Pulmonary artery endothelial cell (primary cell): ENCODE data around the gene SLC44A2. TPM values are rescaled to one million over a fixed set of nuclear protein-coding genes. Genes with fewer than 3 reads are reported as not detected.

Source experiments
- DNase-seq: peaks from one replicate; pipeline ENCODE4 v3.0.0-alpha.2; 2011; ENCODE audit warnings: low read depth, low spot score
- total RNA-seq: library from RNA; depleted of rRNA; stranded (reverse); fragments of >200 nt; gene quantifications from 2 replicates; pipeline ENCODE4 v1.2.3, GENCODE V29; 2014

SLC44A2 gene
- total RNA-seq, 1 donor from 2014 or later = 27.3 TPM

DNA sequence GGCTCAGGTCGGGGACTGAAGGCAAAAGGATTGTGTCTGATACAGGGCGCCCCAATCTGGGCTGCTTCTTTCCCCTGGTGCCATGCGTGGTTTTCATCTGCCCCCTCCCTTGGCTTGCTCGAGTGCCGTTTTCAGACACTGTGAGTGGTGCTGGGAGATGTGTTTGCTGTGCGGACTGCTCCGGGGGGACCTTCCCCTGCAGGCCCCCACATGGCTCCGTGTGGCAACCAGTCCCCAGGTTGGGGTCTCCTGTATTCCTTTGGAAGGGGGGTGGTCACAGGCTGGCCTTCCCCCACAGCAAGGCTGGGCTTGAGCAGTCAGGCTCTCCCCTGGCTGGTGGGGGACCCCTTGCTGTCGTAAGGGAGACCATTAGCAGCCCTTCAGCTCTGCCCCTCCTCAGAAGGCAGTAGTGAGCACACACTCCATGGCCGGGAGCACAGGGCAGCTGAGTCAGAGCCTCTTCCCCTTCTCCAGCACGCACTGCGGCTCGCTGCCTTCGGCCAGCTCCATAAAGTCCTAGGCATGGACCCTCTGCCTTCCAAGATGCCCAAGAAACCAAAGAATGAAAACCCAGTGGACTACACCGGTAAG lies 55.3 kb downstream of the SLC44A2 start:
- DNase-seq = no peak

DNA sequence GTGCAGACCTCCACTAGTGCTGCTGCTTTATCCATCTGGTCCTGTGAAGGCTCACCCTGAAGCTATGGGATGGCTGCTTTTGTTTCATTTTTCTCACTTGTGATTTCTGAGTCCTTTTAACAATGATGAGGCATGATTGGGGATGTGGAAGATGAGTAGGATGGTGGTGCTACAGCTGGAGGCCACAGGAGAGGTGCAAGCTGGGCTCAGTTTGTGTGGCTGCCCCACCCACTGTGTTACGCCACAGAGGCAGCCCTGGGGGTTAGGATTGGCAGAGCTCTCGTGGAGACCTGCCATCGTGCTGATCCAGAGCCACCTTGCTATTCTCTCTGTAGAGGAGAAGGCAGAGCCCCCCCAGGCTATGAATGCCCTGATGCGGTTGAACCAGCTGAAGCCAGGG lies 56.3 kb downstream of the SLC44A2 start:
- DNase-seq = no peak

DNA sequence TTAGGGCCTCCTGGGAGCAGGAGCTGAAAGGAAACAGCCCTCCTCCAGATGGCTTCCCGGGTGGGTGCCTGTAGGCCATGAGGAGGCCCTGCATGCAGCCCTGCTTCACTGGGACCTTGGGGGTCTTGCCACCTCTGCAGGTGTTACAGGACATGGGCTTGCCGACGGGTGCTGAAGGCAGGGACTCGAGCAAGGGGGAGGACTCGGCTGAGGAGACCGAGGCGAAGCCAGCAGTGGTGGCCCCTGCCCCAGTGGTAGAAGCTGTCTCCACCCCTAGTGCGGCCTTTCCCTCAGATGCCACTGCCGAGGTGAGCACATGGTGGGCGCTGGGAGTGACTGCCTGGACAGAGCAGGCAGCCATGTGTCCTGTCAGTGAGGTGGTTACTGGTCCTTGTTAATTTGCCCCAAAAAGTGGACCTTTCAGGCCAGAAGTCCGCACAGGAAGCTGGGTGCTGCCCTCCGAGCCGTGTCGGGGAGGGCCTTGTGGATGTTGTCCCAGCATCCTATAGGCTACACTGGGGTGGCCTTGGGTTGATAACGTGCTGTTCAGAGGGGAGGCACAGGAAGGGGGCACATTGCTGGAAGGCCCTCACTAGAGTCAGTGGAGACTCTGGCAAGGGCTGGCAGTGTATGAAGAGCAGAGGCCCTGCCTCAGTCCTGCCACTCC lies 57.2 kb downstream of the SLC44A2 start:
- no peak for DNase-seq

DNA sequence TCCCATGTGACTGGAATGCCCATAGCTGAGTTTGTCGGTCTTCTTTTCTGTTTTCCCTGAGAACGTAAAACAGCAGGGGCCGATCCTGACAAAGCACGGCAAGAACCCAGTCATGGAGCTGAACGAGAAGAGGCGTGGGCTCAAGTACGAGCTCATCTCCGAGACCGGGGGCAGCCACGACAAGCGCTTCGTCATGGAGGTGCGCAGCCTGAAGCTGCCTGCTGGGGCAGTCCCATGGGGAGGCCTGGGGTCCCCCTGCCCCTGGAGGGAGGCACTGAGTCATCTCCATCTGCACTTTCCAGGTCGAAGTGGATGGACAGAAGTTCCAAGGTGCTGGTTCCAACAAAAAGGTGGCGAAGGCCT lies 57.7 kb downstream of the SLC44A2 start:
- no peak for DNase-seq

DNA sequence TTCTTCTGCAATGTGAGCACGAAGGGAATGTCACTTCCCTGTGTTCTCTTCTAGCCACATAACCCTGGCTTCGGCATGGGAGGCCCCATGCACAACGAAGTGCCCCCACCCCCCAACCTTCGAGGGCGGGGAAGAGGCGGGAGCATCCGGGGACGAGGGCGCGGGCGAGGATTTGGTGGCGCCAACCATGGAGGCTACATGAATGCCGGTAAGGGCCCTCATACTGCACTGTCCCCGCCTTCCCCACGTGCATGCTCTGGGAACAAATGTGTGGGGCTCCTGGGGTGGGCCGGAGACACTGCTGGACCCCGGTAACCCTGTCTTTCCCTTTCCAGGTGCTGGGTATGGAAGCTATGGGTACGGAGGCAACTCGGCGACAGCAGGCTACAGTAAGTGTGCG lies 58.2 kb downstream of the SLC44A2 start:
- no peak for DNase-seq

DNA sequence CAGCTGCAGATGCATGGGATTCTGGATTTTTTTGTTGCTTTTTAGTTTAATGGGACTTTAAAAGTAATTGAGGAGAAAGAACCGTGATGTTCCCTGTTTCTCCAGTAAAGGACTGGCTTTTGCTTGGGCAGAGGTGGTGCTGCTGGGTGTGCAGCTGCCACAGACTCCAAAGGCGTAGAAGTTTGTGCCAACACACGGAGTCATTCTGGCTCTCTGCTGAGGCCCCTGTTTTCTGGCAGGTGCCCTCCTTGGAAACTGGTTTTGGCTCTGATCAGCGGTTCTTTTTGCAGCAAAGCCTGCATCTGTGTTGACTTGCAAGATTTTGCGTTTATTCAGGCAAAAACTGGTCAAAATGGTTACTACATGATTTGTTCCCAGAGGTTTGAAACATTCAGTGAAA lies 59.9 kb downstream of the SLC44A2 start:
- DNase-seq = no peak

DNA sequence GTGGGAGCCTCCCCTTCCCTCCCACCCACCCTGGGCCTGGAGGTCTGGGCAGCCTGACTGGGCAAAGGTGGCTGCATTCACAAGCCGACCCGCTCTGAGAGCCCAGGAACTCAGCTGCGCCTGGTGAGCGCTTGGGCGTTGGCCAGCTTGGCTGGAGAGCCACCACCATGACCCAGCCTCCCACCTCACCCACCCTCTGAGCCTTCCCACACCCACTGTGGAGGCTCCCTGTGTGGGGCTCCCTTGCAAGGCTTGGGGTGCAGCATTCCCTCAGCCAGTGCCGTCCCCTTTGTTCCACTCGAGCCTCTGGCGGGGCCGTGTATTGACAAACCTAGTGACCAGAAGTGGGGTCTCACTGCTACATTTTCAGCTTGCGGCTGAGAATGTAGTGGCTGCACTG lies 60.8 kb downstream of the SLC44A2 start:
- DNase-seq = no peak

DNA sequence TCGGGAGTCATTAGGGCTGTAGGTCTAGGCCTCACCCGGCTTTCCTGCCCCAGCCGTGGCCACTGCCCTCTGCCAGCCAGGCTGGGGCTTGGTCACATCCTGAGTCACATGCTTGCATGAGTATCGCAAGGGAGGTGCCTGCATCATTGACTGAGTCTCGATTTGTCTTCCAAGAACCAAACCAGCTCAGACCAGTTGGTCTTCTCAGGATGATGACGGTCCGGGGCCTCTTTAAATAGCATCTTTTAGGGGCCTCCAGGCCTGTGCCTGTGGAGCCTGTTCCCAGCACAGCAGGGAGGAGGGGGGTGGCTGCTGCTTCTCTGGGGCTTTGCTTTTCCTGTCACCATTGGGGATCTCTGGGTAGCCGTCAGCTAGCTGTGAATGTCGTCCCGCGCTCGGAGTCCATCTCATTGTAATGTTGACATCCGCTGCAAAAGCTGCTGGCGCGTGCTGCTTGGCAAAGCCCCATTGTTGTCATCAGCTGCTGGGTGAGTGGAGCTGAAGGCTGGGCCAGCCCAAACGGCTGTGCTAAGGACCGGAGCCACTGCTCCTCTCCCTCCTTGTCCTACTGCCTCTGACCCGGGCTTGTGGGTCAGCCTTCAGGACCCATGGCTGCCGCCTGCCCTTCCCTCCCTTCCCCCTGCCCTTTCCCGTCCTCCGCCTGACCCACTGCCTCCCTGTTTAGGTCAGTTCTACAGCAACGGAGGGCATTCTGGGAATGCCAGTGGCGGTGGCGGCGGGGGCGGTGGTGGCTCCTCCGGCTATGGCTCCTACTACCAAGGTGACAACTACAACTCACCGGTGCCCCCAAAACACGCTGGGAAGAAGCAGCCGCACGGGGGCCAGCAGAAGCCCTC lies 61.5 kb downstream of the SLC44A2 start:
- DNase-seq = no peak

DNA sequence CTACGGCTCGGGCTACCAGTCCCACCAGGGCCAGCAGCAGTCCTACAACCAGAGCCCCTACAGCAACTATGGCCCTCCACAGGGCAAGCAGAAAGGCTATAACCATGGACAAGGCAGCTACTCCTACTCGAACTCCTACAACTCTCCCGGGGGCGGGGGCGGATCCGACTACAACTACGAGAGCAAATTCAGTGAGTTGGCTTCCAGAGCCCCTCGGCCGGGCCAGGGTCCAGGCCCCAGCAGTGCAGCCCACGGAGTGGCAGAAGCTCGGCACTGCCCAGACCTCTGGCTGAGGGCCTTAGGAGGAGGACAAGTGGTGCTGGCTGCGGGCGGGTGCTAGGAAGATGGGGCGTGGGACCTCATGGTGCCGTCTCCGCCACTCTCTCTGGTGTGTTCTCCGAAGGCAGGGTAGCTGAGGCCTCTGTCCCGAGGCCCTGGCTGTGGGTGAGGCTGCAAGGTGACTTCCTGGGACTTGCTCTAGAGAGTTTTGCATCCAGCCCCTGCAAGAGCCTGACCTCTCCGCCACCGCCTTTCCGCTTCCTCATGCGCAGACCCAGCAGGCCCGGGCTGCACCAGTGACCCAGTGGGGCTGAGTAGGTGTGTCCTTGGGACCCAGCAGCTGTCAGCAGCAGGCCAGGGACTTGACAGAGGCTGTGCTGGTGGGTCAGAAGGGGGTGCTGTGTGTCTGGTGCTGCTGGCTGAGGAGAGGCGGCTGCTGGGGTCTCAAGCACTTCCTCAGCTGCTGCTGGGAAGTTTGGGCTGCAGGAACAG lies 62.4 kb downstream of the SLC44A2 start:
- no peak for DNase-seq

DNA sequence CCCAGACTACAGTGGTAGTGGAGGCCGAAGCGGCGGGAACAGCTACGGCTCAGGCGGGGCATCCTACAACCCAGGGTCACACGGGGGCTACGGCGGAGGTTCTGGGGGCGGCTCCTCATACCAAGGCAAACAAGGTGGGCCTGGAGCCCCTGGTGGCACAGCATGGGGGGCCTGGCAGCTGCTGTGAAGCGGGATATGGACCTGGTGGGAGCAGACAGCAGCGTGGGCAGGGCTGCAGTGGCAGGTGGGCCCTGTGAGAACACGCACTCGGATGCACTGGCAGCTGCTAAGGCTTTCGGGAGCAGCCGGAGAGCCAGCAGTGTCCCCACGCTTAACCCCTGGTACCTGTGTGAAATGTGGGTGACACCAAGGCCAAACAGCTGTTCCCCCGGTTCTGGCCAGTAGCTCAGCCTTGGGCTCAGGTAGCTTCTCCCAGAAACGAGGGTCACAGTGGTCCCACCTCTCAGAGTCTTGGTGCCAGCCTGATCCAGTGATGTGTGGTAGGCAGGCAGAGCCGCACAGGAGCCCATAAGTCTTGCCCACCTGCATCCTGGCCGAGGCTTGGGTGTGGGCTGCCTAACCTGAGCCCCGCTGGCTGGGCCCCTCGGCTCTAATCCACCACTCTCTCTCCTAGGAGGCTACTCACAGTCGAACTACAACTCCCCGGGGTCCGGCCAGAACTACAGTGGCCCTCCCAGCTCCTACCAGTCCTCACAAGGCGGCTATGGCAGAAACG lies 63.4 kb downstream of the SLC44A2 start:
- DNase-seq = no peak

DNA sequence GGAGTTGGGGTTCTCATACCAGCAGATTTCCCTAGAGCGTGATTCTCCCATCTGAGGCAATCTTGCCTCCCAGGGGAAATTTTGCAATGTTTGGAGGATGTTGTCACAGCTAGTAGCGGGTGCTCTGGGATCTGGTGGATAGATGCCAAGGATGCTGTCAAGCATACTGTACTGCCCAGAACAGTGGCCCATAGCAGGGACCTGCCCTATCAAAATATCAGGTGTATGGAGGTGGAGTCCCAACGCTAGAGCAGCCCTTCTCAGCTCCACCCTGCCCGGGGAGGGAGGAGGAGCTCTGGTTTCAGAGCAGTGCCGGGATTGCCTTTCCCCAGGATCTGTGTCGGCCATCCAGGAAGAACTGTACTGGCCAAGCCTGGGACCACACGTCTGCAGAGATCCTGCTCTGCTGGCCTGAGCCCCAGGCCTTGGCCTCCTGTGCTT lies 65.0 kb downstream of the SLC44A2 start:
- DNase-seq = no peak

DNA sequence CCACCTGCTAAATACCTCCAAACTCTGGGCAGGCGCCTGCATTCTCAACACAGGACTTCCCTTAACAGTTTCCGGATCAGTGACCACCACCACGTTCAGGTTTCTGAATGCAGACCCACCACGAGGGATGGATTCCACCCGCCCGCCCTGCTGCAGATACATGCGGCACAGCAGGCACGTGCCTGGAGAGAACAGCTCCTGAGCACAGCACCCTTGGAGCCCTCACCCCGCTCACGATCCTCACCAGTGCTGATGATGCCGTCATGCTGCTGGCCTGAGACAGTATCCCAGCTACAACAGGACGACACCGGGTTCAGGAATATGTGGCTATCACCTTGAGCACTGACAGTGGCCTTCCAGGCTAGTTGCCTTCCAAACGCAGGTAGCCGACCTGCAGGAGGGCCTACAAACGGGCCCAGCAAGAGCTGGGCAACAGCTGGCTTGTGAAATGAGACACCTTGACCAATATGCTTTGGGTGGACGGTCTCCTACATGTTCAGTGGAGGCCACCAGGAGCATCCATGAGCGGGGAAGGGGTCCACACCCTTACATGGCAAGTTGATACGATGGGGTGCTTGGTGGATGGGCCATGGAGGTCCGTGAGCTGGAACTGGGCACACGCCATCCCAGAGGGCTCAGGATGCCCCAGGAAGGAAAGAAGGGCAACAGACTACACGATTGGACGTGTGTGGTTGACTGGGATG lies 66.0 kb downstream of the SLC44A2 start:
- DNase-seq = no peak

DNA sequence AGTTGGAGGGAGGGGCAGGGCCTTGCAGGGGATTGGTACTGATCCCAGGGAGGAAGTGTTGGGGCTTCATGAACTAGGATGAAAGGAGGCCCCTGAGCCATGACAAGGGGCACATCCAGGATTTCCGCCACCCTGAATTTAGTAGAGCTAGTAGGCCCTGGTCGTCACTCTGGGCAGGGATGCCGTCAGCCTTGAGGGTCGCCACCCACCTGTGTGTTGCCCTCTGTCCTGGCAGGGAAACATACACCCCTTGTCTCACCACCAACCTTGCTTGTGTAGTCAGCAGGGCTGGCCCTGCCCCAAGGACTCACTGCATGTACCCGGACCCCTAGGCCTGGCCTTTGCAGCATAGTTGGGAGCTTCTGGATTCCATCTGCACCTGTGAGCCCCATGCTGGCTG lies 66.5 kb downstream of the SLC44A2 start:
- DNase-seq = no peak

DNA sequence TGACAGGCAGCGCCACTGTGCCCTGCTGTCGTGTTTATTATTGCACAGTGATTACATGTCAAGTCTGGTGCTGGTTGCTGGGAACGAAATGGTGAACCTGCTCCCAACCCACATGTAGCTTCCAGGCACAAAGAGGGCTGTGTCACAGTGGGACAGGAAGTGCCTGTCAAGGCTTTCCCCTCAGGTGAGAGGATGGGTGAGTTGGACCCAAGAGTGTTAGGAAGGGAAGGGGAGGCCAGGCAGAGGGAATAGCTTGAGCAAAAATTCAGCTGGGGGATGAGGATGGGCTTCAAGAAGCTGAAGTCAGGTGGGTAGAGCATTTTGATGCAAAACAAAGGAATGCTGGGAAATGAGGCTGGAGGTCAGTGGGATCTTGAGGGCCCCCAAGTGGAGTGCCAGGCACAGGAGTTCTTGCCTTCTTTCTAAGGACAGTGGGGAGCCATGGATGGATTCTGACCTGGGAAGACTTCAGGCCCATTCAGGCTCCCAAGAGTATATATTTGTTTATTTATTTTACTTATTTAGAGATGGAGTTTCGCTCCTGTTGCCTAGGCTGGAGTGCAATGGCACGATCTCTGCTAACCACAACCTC lies 67.4 kb downstream of the SLC44A2 start:
- no peak for DNase-seq

Other genes starting within 250 kb of the SLC44A2 start
- gene TYK2, start 245.0 kb upstream of the SLC44A2 start, total RNA-seq = 96.9 and 143 TPM in 2 replicates
- gene CDC37, start 222.0 kb upstream of the SLC44A2 start, total RNA-seq = 335 and 371 TPM in 2 replicates
- 2.6 and 2.7 TPM in 2 replicates for gene PDE4A, start 205.0 kb upstream of the SLC44A2 start, total RNA-seq
- 86.3 and 103 TPM in 2 replicates for gene KEAP1, start 122.2 kb upstream of the SLC44A2 start, total RNA-seq
- gene S1PR5, start 108.1 kb upstream of the SLC44A2 start, total RNA-seq = not detected in 2 replicates
- 12.1 and 12.5 TPM in 2 replicates for gene ATG4D, start 81.6 kb upstream of the SLC44A2 start, total RNA-seq
- gene KRI1, start 59.5 kb upstream of the SLC44A2 start, total RNA-seq = 9.8 and 13.7 TPM in 2 replicates
- gene CDKN2D, start 56.6 kb upstream of the SLC44A2 start, total RNA-seq = 4.7 and 4.9 TPM in 2 replicates
- not detected in 2 replicates for gene AP1M2, start 38.2 kb upstream of the SLC44A2 start, total RNA-seq
- gene ILF3, start 28.8 kb downstream of the SLC44A2 start, total RNA-seq = 148 and 178 TPM in 2 replicates
- gene QTRT1, start 75.9 kb downstream of the SLC44A2 start, total RNA-seq = 34.6 and 42.4 TPM in 2 replicates
- 116 and 131 TPM in 2 replicates for gene DNM2, start 92.5 kb downstream of the SLC44A2 start, total RNA-seq
- 32.6 and 39.4 TPM in 2 replicates for gene TMED1, start 210.7 kb downstream of the SLC44A2 start, total RNA-seq
- gene C19orf38, start 222.9 kb downstream of the SLC44A2 start, total RNA-seq = not detected in 2 replicates
- gene CARM1, start 246.0 kb downstream of the SLC44A2 start, total RNA-seq = 25.7 and 32.2 TPM in 2 replicates